Measurements from ENCODE around the gene NYNRIN.

GRCh38 chr14:24353559-24354481, 45.0 kb upstream of the NYNRIN start:
- TF ChIP-seq POLR2A (IDR thresholded peaks at IDR 0.05; ENCODE audit: low read depth, low read length) (no peak), PAX5 (IDR thresholded peaks at IDR 0.05; ENCODE audit: insufficient read depth, low read length, severe bottlenecking) (no peak)

Data from GM12891 (cell line).